HG02678 (cell line): ENCODE results near the gene NPHP3.
"Not testable (repeated sequence)": the region's sequence is repeated elsewhere in the genome, so short reads cannot be mapped to it uniquely, and the experiment has no call there.

Experiments
- ATAC-seq: cut with Tn5 transposase; IDR thresholded peaks from one replicate; pipeline ENCODE4 v1.9.1; 2021; ENCODE audit warnings: mild to moderate bottlenecking, moderate library complexity; ENCODE audit not compliant: unreplicated experiment

NPHP3 gene

DNA sequence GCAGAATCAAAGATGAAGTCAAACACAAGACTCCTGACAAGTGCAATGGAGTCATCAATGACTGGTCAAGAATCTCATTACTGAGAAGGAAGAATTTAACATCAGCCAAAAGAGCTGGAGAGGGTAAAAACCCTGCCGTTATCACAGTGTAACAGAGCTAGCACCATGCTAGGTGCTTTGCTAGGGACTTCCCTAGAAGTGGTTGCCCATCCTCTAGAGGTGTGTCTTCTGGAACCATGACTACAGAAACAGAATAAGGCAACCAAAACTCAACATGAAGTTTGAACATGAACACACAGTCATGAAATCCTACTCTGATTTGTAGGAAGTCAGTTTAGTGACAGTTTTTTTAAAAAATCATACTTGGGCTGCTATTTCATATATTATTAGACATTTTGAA lies 72.1 kb downstream of the NPHP3 start:
- no peak for ATAC-seq

DNA sequence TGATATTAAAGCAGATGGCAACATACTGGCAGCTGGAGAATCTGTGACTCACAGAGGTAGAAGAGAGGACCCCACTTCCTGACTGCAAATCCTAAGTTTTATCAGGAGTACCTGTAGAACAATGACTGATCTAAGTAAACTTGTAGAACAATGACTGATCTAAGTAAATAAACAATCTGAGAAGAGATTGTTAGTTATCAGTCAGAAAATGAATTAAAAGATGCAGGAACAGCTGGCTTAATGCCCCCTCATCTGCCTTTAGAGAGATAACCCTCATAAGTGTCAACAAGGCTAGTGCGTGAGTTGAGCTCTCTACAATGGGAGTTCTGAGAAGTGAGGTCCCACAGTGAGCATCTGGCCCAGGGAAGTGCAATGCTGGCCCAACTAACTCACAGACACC lies 77.2 kb downstream of the NPHP3 start:
- no peak for ATAC-seq

DNA sequence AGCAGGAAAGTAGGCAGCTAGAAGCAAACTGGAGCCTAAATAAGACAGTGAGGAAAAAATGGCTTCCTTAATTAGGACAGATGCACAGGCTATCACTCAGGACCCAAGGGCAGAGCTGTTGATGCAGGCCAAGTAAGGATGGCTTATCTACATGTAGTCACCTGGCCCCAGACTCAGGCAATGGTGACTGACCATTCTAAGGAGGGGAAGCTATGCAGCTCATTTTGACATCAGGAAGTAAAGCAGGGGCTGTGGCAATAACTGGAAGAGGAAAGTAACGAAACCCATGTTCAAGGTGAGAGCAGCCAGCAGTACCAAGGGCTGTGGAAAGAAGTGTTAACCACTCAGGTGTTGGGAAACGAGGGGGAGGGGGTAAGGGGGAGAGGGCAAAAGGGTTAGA lies 78.8 kb downstream of the NPHP3 start:
- no peak for ATAC-seq

DNA sequence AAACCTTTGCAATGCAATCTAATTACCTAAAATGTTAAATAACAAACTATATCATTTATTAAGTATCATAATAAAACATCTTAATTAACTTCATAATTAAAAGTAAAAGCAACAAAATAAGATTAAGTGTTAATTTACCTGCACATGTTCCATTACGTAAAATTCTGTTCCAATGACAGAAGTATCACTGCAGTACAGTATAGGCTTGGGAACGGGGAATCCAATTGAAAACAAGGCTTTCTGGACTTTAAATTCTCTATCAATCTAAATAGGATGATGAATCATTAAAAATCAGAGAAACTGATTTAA lies 79.7 kb downstream of the NPHP3 start:
- no peak for ATAC-seq

DNA sequence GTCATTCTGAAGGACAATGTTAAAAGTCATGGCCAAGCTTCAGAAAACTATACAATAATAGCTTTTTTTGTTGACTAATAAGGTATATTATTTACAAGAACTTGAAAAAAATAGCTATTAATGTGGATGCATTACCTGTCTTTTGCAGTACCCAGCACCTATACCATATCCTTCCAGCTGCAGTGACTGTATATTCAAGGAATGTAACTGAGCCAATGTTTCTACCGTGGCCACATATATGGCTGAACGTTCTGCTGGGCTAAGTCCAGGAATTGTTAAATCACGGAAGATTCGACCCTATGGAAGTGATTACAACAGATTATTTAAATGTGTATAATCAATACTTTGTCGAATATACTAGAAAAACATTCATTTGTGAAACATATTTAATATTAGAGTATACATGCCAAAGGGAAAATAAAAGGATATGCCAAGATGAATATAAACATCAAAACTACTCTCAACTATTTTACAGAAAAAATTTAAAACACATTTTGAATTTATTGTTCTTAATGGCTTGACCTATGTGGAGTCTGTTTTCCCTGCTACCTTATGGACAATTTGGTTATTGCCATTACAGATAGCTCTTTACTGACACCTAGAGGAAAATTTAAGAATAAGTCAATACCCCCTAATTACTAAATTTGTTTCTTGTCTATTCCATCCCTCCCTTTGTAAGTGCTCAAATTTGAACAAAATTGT lies 80.2 kb downstream of the NPHP3 start:
- ATAC-seq = no peak

DNA sequence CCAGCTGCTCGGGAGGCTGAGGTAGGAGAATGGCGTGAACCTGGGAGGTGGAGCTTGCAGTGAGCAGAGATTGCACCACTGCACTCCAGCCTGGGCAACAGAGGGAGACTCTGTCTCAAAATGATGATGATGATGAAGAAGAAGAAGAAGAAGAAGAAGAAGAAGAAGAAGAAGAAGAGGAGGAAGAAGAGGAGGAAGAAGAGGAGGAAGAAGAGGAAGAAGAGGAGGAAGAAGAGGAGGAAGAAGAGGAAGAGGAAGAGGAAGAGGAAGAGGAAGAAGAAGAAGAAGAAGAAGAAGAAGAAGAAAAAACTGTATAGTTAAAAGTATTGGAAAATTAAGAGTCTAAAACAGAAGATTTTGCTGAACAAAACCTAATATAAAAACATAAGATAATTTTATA lies 80.8 kb downstream of the NPHP3 start:
- not testable (repeated sequence) for ATAC-seq

DNA sequence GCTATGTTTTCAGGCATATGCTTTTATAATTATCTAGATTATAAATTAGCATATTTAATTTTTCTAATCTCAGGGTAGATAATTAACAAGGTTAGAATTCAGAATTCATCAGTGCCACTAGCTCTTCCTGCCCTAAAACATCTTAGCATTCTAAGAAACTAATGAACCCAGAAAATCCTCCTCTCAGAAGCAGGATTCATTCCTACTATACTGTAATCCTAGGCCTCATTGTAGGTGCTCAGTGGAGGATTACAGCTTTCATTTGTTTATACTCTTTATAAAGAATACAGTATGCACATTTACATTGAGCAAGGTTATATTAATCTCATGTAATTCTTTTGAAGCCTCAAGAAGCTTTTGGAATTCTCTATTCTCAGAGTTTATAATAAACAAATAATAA lies 83.5 kb downstream of the NPHP3 start:
- ATAC-seq = no peak

DNA sequence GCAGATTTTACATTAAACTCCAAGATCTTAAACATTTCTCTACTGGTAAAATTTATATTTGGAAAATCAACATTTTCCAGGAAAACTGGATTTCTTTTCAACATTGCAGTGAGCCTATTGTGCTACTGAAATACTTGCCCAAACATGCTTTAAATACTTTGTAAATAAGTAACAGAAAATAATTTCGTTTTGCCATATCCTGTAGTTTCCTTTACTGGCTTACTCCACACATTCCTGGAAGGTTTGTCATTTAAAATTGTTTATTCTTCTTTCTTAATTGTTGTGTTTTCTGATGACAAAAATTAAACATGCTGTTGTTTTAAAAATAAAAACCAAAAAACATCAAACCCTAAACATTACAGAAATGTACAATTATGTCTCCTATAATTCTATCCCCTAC lies 84.6 kb downstream of the NPHP3 start:
- no peak for ATAC-seq

DNA sequence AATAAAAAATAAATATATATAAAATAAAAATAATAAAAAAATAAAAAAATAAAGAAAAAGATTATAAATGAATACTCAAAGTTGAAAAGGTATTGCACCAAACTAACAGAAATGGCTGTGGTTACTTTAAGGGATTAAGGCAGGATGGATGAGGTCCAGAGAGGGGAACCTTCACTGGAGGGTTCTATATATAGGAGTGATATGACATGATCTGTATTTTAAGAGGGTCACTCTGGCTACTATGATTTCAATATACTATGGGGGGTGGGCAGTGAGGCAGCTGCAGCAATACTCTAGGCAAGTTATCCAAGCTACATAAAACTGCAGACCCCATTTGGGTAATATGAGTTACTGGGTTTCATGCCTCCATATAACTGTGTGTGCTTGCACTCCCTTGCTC lies 87.2 kb downstream of the NPHP3 start:
- ATAC-seq = no peak
